GM12878 (cell line): ENCODE data around the gene ABR.

Experiments
- EP300 ChIP-seq, 2 experiments: fragments of 150-350 bp in 1 of 2; IDR thresholded peaks; 2 replicates each; pipeline ENCODE4 v1.6.1; 2011 to 2012; ENCODE audit warnings: low read depth in 2 of 2, low read length in 2 of 2, borderline replicate concordance in 1 of 2, improper control_type of control experiment in 1 of 2, inconsistent platforms in 1 of 2; ENCODE audit not compliant: control insufficient read depth in 1 of 2
- JUNB ChIP-seq: IDR thresholded peaks from 2 replicates; pipeline ENCODE4 v1.6.1; 2016; ENCODE audit warnings: antibody characterized with exemption, mild to moderate bottlenecking
- MYC ChIP-seq: IDR thresholded peaks from 2 replicates; pipeline ENCODE4 v1.6.1; 2011; ENCODE audit warnings: mild to moderate bottlenecking, low read length, moderate library complexity, inconsistent platforms; ENCODE audit not compliant: insufficient read depth, insufficient replicate concordance, insufficient read length, severe bottlenecking
- POLR2AphosphoS2 ChIP-seq: IDR thresholded peaks from 2 replicates; pipeline ENCODE4 v1.6.1; 2011; ENCODE audit warnings: low read depth, mild to moderate bottlenecking, low read length, improper control_type of control experiment, moderate library complexity
- RBBP5 ChIP-seq: fragments of 200-600 bp; sonication (generic); conservative IDR thresholded peaks from 2 replicates; pipeline ENCODE4 v1.6.1; 2016
- SMARCA5 ChIP-seq: fragments of 450-650 bp; IDR thresholded peaks from 2 replicates; pipeline ENCODE4 v1.6.1; 2017; ENCODE audit warnings: mild to moderate bottlenecking
- TAF1 ChIP-seq: IDR thresholded peaks from 2 replicates; pipeline ENCODE4 v1.6.1; 2011; ENCODE audit warnings: mild to moderate bottlenecking, low read depth, low read length, borderline replicate concordance
- YBX1 ChIP-seq: fragments of 450-650 bp; IDR thresholded peaks from 2 replicates; pipeline ENCODE4 v1.6.1; 2016; ENCODE audit warnings: antibody characterized with exemption
- ZBTB33 ChIP-seq: fragments of 450-650 bp; IDR thresholded peaks from 2 replicates; pipeline ENCODE4 v1.6.1; 2017; ENCODE audit warnings: mild to moderate bottlenecking

GRCh38 chr17:1171953-1172352 is 7.8 kb downstream of the ABR start:
- TF ChIP-seq JUNB (no peak), ZBTB33 (no peak), EP300 (IDR thresholded peaks at IDR 0.05; ENCODE audit: borderline replicate concordance in 1 of 2, control insufficient read depth in 1 of 2, low read depth in 2 of 2, low read length in 2 of 2) (no peak), MYC (no peak), RBBP5 (no peak), YBX1 (no peak), SMARCA5 (no peak), TAF1 (no peak), POLR2AphosphoS2 (no peak)
